Stimulated activated CD8-positive, alpha-beta memory T cell treated with anti-CD3 and anti-CD28 coated beads, Interleukin-15, amount 100 ng/mL, for 1 hour (primary cell): ENCODE measurements around the gene TRIM66.

Experiments used
- DNase-seq: peaks from one replicate; pipeline ENCODE4 v3.0.0-alpha.2; 2020; ENCODE audit warnings: low read depth

Gene TRIM66

GRCh38 chr11:8564526-8564925 is 117.9 kb downstream of the TRIM66 start:
- no peak for DNase-seq
